GM21717 (cell line): ENCODE data around the gene RGS7.

Source experiments
- ATAC-seq: cut with Tn5 transposase; IDR thresholded peaks from one replicate; pipeline ENCODE4 v1.9.1; 2021; ENCODE audit warnings: mild to moderate bottlenecking, moderate library complexity; ENCODE audit not compliant: unreplicated experiment

Gene RGS7

GRCh38 chr1:241356519-241357365, at the start of gene RGS7:
RGS7 (minus strand) TSS chr1:241357205.
- ATAC-seq, result peak; percentile 64

- ATAC-seq, result no peak
These were observed 49.4 kb upstream of the RGS7 start for GRCh38 chr1:241406421-241406820.

GRCh38 chr1:241401156-241401555, 44.2 kb upstream of the RGS7 start:
- no peak for ATAC-seq

GRCh38 chr1:241396747-241397681, 40.0 kb upstream of the RGS7 start:
- ATAC-seq, result no peak

- no peak for ATAC-seq
These were observed 35.1 kb upstream of the RGS7 start for GRCh38 chr1:241391926-241392710.

GRCh38 chr1:241390526-241390925, 33.5 kb upstream of the RGS7 start:
- no peak for ATAC-seq

- ATAC-seq, result no peak
These were observed 32.4 kb upstream of the RGS7 start for GRCh38 chr1:241389400-241389799.

- ATAC-seq, result no peak
These were observed 30.2 kb upstream of the RGS7 start for GRCh38 chr1:241387216-241387615.

GRCh38 chr1:241376701-241377100, 19.7 kb upstream of the RGS7 start:
- no peak for ATAC-seq

- ATAC-seq, result no peak
These were observed 18.9 kb upstream of the RGS7 start for GRCh38 chr1:241375886-241376285.

GRCh38 chr1:241366196-241366595, 9.2 kb upstream of the RGS7 start:
- ATAC-seq, result no peak

GRCh38 chr1:241362350-241362749, 5.3 kb upstream of the RGS7 start:
- no peak for ATAC-seq

- ATAC-seq, result no peak
These were observed 648 bp upstream of the RGS7 start for GRCh38 chr1:241357366-241358340.

- ATAC-seq, result no peak
These were observed 852 bp downstream of the RGS7 start for GRCh38 chr1:241356187-241356518.

GRCh38 chr1:241355311-241356010, 1.5 kb downstream of the RGS7 start:
- ATAC-seq, result no peak

GRCh38 chr1:241352401-241352800, 4.6 kb downstream of the RGS7 start:
- no peak for ATAC-seq

- no peak for ATAC-seq
These were observed 5.2 kb downstream of the RGS7 start for GRCh38 chr1:241351841-241352240.

- no peak for ATAC-seq
These were observed 13.0 kb downstream of the RGS7 start for GRCh38 chr1:241343956-241344355.

- no peak for ATAC-seq
These were observed 20.7 kb downstream of the RGS7 start for GRCh38 chr1:241336335-241336734.
